ENCODE results near the gene ATN1.
"Not testable (repeated sequence)": the region's sequence is repeated elsewhere in the genome, so short reads cannot be mapped to it uniquely, and the experiment has no call there.

ATN1 gene

DNA sequence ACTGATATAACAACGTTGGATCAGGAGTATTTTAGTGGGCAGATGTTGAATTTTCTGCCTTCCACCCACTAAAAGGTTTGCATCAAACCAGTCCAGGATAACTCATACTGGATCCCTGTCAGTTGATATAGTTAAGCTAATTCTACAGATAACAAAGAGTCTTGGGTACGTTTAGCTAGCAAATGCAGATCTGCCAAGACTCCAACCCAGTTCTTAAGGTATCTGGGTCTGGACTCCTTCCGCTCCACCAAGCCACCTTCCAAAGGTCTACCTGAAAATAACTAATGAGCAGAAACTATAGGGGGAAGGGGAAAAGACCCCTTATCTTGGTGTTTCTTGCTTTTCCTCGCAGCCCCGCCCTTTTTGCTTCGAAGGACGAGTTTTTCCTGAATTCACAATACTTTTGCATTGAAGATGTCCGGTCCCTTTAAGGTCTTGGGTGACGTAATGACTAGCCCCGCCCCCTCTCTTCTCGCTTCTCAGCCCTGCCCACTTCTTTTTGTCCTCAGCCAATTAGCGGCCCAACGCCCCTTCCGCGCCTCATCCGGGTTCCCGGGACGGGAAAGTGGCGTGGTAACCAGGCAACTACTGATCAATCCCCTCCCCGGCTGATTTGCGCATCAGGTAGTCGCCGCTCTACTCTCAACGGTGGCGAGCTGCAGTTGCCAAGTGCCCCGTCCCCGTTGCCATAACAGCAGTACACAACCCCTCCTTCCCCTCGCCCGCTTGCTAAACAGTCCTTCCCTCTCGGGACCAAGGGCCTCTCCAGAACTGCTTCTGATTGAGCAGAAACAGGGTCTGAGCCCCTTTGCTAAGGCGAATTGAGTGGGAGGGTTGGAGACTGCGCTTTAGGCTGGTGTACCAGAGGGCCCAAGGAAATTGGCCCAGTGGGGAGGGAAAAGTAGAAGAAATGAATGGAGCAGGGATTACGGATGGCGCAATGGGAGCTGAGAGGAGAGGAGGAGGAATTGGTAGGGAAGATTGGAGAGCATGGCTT is 23.2 kb upstream of the ATN1 start, which contains the start of gene LRRC23:
Gene LRRC23 (plus strand): TSS at position 543 of the 997 bp plus-strand sequence. CDS start 812 bp downstream, outside the sequence.
- DNase-seq (ENCODE audit: low read depth in 1 of 2, low spot score in 1 of 2) = peak; percentile 90 to 97
- no peaks in the 10 kb centered on the region for H3K27me3 ChIP-seq (ENCODE audit: insufficient read depth, poor library complexity, severe bottlenecking)
- peak within 1 kb of the TSS; percentile 81 for H3K4me3 ChIP-seq (replicated peaks; ENCODE audit: insufficient read depth, low read length)
- TF ChIP-seq REST (IDR thresholded peaks at IDR 0.05; ENCODE audit: insufficient replicate concordance, low read depth) (no peak), POLR2AphosphoS5 (IDR thresholded peaks at IDR 0.05; ENCODE audit: low read depth) (no peak)
- peak within 1 kb of the TSS; percentile 83 for H3K27ac ChIP-seq (replicated peaks)

DNA sequence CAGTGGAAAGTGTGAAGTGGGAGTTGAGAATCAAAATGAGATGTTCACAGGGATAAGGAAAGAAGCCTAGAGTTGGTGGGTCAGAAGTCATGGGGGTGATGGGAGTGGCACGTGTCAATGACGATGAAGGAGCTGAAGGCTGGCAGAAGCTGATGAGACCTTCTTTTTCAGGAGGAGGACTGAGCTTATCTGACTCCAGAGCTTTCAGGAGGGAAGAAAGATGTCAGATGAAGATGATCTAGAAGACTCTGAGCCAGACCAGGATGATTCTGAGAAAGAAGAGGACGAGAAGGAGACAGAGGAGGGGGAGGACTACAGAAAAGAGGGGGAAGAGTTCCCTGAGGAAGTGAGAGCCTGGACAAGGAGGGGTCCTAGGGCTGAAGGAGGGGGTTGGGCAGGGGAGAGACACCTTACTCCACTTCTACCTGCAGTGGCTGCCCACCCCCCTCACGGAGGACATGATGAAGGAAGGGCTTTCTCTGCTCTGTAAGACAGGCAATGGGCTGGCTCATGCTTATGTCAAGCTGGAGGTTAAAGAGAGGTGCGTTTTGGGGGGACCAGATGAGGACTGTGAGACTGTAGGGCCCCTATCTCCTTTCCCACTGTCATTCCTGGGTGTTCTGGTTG is 22.2 kb upstream of the ATN1 start:
- no peak overlapping the region; the same call in 1 of the 2 replicates for H3K4me3 ChIP-seq (replicated peaks; ENCODE audit: insufficient read depth, low read length)
- no peak overlapping the region; the same call in 1 of the 2 replicates for H3K27ac ChIP-seq (replicated peaks)
- no peak for DNase-seq (ENCODE audit: low read depth in 1 of 2, low spot score in 1 of 2)
- TF ChIP-seq SPI1 (IDR thresholded peaks at IDR 0.05; ENCODE audit: borderline replicate concordance, low read depth) (no peak), CTCF (IDR thresholded peaks at IDR 0.05; ENCODE audit: insufficient read depth, low read length) (no peak), GABPA (IDR thresholded peaks at IDR 0.05; ENCODE audit: low read depth) (no peak), POLR2AphosphoS5 (IDR thresholded peaks at IDR 0.05; ENCODE audit: low read depth) (no peak), REST (IDR thresholded peaks at IDR 0.05; ENCODE audit: insufficient replicate concordance, low read depth) (no peak)
- no peaks in the 10 kb centered on the region for H3K27me3 ChIP-seq (ENCODE audit: insufficient read depth, poor library complexity, severe bottlenecking)

DNA sequence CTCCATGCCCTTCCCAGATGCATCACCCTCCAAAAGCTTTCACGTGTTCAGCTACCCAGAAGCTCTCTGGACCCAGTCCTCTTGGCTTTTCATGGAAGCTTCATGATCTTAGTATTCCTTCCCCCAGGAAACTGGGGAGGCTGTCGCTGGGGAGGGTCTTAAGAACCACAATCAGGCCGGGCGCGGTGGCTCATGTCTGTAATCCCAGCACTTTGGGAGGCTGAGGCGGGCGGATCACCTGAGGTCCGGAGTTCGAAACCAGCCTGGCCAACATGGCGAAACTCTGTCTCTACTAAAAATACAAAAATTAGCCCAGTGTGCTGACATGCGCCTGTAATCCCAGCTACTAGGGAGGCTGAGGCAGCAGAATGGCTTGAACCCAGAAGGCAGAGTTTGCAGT is 19.6 kb upstream of the ATN1 start:
- H3K27me3 ChIP-seq (ENCODE audit: insufficient read depth, poor library complexity, severe bottlenecking); H3K4me3 ChIP-seq (replicated peaks; ENCODE audit: insufficient read depth, low read length); DNase-seq (ENCODE audit: low read depth in 1 of 2, low spot score in 1 of 2); H3K27ac ChIP-seq (replicated peaks): not testable (repeated sequence)

GRCh38 chr12:6909421-6910145 is 18.2 kb upstream of the ATN1 start:
- no peak overlapping the region for H3K27ac ChIP-seq (replicated peaks)
- H3K4me3 ChIP-seq (replicated peaks; ENCODE audit: insufficient read depth, low read length) = no peak overlapping the region
- no peak for TF ChIP-seq GABPA (IDR thresholded peaks at IDR 0.05; ENCODE audit: low read depth)
- TF ChIP-seq REST (IDR thresholded peaks at IDR 0.05; ENCODE audit: insufficient replicate concordance, low read depth) = no peak
- TF ChIP-seq POLR2AphosphoS5 (IDR thresholded peaks at IDR 0.05; ENCODE audit: low read depth) = no peak
- no peak for TF ChIP-seq SPI1 (IDR thresholded peaks at IDR 0.05; ENCODE audit: borderline replicate concordance, low read depth)
- no peak for TF ChIP-seq CTCF (IDR thresholded peaks at IDR 0.05; ENCODE audit: insufficient read depth, low read length)
- H3K27me3 ChIP-seq (ENCODE audit: insufficient read depth, poor library complexity, severe bottlenecking) = peaks cover 9% of the 10 kb centered on the region
- no peak for DNase-seq (ENCODE audit: low read depth in 1 of 2, low spot score in 1 of 2)
